PFSK-1 (cell line): ENCODE data around the gene HPCAL1.

Source experiments
- FOXP2 ChIP-seq: optimal IDR thresholded peaks from 2 replicates; pipeline ENCODE3; 2011; ENCODE audit warnings: borderline replicate concordance, control low read depth, inconsistent platforms; ENCODE audit not compliant: insufficient read depth; ENCODE audit errors: extremely low read length, extremely low read depth
- POLR2AphosphoS5 ChIP-seq: IDR thresholded peaks from 2 replicates; pipeline ENCODE4 v1.6.1; 2012; ENCODE audit warnings: low read depth, mild to moderate bottlenecking, control low read depth, low read length, moderate library complexity
- SIN3A ChIP-seq: IDR thresholded peaks from 2 replicates; pipeline ENCODE4 v1.6.1; 2012; ENCODE audit warnings: mild to moderate bottlenecking, low read length, moderate library complexity, borderline replicate concordance; ENCODE audit not compliant: insufficient read depth
- TAF1 ChIP-seq: IDR thresholded peaks from 2 replicates; pipeline ENCODE4 v1.6.1; 2012; ENCODE audit warnings: low read length, control low read depth, borderline replicate concordance; ENCODE audit not compliant: insufficient read depth
- TF ChIP-seq, protein P1 (sequence below), 2 experiments: IDR thresholded peaks; 2 replicates each; pipeline versions ENCODE4 v1.6.1 to v1.8.0; 2011 to 2012; ENCODE audit warnings: low read depth in 2 of 2, low read length in 2 of 2, control low read depth in 1 of 2, inconsistent platforms in 1 of 2, mild to moderate bottlenecking in 1 of 2, moderate library complexity in 1 of 2; ENCODE audit not compliant: insufficient read depth in 1 of 2

The HPCAL1 gene

DNA sequence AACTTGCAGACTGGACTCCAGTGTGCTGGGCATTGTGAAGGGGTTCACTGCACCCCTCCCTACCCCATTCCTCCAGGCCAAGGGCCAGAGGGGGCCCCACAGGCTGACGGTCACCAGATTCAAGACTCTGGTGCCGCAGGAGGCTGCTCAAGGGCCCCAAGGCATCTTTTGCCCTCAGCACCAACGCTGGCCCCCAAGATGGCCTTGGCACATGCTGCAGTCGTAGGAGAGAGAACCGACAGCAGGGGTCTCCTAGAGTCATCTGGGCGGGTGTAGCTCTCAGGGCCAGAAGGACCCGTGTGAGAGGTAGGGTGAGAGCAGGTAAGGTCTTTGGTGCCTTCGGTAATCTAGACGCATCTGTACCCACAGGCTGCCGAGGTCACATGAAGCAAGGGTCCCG lies 164.1 kb downstream of the HPCAL1 start:
- TF ChIP-seq SIN3A (no peak), TAF1 (no peak), POLR2AphosphoS5 (no peak), FOXP2 (no peak)
- TF ChIP-seq, protein P1, sequence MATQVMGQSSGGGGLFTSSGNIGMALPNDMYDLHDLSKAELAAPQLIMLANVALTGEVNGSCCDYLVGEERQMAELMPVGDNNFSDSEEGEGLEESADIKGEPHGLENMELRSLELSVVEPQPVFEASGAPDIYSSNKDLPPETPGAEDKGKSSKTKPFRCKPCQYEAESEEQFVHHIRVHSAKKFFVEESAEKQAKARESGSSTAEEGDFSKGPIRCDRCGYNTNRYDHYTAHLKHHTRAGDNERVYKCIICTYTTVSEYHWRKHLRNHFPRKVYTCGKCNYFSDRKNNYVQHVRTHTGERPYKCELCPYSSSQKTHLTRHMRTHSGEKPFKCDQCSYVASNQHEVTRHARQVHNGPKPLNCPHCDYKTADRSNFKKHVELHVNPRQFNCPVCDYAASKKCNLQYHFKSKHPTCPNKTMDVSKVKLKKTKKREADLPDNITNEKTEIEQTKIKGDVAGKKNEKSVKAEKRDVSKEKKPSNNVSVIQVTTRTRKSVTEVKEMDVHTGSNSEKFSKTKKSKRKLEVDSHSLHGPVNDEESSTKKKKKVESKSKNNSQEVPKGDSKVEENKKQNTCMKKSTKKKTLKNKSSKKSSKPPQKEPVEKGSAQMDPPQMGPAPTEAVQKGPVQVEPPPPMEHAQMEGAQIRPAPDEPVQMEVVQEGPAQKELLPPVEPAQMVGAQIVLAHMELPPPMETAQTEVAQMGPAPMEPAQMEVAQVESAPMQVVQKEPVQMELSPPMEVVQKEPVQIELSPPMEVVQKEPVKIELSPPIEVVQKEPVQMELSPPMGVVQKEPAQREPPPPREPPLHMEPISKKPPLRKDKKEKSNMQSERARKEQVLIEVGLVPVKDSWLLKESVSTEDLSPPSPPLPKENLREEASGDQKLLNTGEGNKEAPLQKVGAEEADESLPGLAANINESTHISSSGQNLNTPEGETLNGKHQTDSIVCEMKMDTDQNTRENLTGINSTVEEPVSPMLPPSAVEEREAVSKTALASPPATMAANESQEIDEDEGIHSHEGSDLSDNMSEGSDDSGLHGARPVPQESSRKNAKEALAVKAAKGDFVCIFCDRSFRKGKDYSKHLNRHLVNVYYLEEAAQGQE (IDR thresholded peaks at IDR 0.05; ENCODE audit: insufficient read depth in 1 of 2, low read depth in 2 of 2, low read length in 2 of 2): no peak

DNA sequence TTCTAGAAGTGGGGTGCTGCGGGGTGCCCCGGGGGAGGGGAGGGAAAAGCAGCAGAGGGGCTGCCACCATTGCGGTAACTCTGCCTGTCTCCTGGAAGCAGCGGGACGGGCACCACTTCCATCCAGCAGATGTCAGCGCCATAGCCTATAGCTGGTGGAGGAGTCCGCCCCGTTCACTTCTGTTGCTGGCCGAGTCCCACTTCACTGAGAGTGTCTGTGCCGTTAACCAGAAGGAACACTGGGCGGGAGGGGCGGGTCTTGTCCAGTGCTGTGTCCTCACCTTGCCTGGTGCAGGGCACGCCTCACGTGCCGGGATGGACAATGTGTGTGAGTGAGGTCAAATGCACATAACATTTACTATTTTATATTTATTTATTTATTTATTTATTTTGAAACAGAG lies 164.7 kb downstream of the HPCAL1 start:
- TF ChIP-seq, protein P1 (IDR thresholded peaks at IDR 0.05; ENCODE audit: insufficient read depth in 1 of 2, low read depth in 2 of 2, low read length in 2 of 2): no peak
- TF ChIP-seq SIN3A (no peak), POLR2AphosphoS5 (no peak), FOXP2 (no peak), TAF1 (no peak)

DNA sequence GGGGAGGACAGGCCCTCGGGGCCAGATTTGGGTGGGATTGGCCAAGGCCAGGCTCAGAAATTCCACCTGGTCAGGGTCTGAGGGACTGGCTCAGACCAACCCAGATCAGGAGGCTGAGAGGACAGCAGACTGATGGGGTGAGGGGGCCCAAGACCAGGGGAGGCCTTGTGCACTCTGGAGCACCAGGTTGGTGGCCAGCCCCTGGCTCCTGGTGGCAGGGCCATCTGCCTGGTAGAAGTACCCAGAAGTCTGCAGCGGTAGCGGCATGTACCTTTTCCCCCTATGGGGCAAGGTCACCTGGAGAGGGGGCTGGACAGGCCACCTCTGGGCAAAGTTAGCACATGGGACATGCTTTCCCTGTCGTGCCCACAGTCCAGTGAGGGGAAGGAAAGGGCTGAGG lies 166.6 kb downstream of the HPCAL1 start:
- TF ChIP-seq TAF1 (no peak), POLR2AphosphoS5 (no peak), FOXP2 (no peak), SIN3A (no peak)
- TF ChIP-seq, protein P1 (IDR thresholded peaks at IDR 0.05; ENCODE audit: insufficient read depth in 1 of 2, low read depth in 2 of 2, low read length in 2 of 2): no peak

DNA sequence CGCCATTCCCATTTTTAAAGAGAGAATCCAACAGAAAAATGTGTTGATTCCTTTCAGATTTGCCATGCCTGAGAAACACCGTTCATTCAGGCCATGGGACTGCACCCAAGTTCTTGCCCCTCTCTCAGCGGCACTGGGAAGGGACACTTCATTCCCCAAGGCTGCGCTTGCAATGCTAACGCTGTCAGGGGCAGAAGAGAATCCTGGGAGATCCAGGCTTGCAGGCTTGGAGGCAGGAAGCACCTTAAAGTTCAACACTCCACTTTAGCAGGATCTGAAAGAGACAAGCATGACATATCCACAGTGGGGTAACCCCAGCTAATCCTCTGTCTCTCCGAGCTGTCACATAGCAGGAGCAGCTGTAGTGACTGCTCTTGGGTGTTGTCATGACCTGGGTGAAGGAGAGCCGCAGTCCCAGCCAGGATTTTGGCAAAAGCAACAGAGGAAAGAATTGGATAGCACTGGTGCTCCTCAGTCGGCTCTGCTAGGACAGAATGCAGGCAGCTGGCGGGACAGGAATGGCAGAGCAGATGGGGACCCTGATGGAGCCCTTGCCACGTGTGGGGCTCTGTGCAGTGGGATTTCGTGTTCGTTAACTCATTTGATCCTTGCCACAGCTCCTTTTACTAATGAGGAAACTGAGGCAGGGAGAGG lies 167.4 kb downstream of the HPCAL1 start:
- TF ChIP-seq POLR2AphosphoS5 (no peak), FOXP2 (no peak), SIN3A (no peak), TAF1 (no peak)
- TF ChIP-seq, protein P1 (IDR thresholded peaks at IDR 0.05; ENCODE audit: insufficient read depth in 1 of 2, low read depth in 2 of 2, low read length in 2 of 2): no peak

DNA sequence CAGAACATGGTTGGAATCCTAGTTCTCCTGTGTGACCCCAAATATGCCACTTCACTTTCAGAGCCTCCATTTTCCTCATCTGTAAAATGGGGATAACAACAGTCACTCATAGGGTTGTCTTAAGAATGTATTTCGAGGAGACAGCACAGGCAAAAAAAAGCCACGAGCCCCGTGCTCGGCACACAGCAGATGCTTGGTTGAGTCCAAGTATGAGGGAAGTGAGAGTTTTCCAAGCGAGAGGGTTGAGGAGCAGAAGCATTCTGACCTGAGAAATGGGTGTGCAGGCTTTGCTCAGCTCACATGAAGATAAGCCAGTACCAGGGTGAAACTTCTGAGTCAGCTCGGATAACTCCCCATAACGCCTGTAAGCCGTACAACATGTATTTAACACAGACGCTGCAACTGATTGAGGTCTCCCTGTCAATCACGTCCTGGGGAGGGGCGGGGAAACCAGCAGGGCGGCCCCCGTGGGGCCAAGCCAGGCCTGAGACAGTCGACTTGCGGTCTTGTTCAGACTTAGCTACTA lies 168.4 kb downstream of the HPCAL1 start:
- TF ChIP-seq POLR2AphosphoS5: no peak
- TF ChIP-seq, protein P1 (IDR thresholded peaks at IDR 0.05; ENCODE audit: insufficient read depth in 1 of 2, low read depth in 2 of 2, low read length in 2 of 2): no peak
- TF ChIP-seq FOXP2: no peak
- no peak for TF ChIP-seq TAF1
- no peak for TF ChIP-seq SIN3A
